Keratinocyte (primary cell): ENCODE measurements around the gene NET1. TPM values are rescaled to one million over a fixed set of nuclear protein-coding genes. Genes with fewer than 3 reads are reported as not detected.

ENCODE experiments used
- DNase-seq: peaks from one replicate; pipeline ENCODE4 v3.0.0-alpha.2; 2011; ENCODE audit warnings: low read depth, missing footprints, low spot score
- FAIRE-seq: peaks from 2 replicates; lab custom pipeline; 2011; peaks lifted over from hg19 to GRCh38; lab: Jason Lieb, UNC
- H2AFZ ChIP-seq: 2 replicates; pipeline ENCODE4 v1.6.0; 2012; ENCODE audit warnings: low read length, control low read depth, inconsistent platforms; ENCODE audit not compliant: control insufficient read depth
- H3K27ac ChIP-seq: 2 replicates; pipeline ENCODE4 v1.5.1; 2011; ENCODE audit warnings: low read length; ENCODE audit not compliant: control insufficient read depth, insufficient read depth
- H3K27me3 ChIP-seq: 3 replicates; pipeline ENCODE4 v1.6.0; 2011; ENCODE audit warnings: low read length; ENCODE audit not compliant: control insufficient read depth, insufficient read depth; ENCODE audit errors: extremely low read depth
- H3K36me3 ChIP-seq, 2 experiments: 2 replicates in 1 of 2; 3 replicates in 1 of 2; pipeline ENCODE4 v1.5.1; 2011; ENCODE audit warnings: low read length in 2 of 2, mild to moderate bottlenecking in 1 of 2; ENCODE audit not compliant: control insufficient read depth in 2 of 2, insufficient read depth in 2 of 2; ENCODE audit errors: extremely low read depth in 1 of 2
- H3K4me1 ChIP-seq: 3 replicates; pipeline ENCODE4 v1.5.1; 2011; ENCODE audit warnings: low read length; ENCODE audit not compliant: control insufficient read depth, insufficient read depth; ENCODE audit errors: extremely low read depth
- H3K4me2 ChIP-seq: 3 replicates; pipeline ENCODE4 v1.6.0; 2011; ENCODE audit warnings: low read depth, low read length; ENCODE audit not compliant: control insufficient read depth, insufficient read depth; ENCODE audit errors: extremely low read depth
- H3K4me3 ChIP-seq, 3 experiments: fragments of 200-600 bp in 1 of 3; sonication (generic) in 1 of 3; 2 replicates in 2 of 3; 3 replicates in 1 of 3; pipeline ENCODE4 v1.5.1; 2011 to 2016; ENCODE audit warnings: low read length in 3 of 3, mild to moderate bottlenecking in 3 of 3, control low read depth in 2 of 3, inconsistent platforms in 1 of 3, low read depth in 1 of 3, mixed read lengths in 1 of 3, mixed run types in 1 of 3, moderate library complexity in 1 of 3; ENCODE audit not compliant: control insufficient read depth in 2 of 3, insufficient read depth in 2 of 3; ENCODE audit errors: extremely low read depth in 1 of 3
- H3K79me2 ChIP-seq: 2 replicates; pipeline ENCODE4 v1.6.0; 2012; ENCODE audit warnings: low read length; ENCODE audit not compliant: control insufficient read depth, insufficient read depth
- H3K9ac ChIP-seq: 3 replicates; pipeline ENCODE4 v1.6.0; 2011; ENCODE audit warnings: low read length; ENCODE audit not compliant: control insufficient read depth, insufficient read depth; ENCODE audit errors: extremely low read depth
- H3K9me1 ChIP-seq: 3 replicates; pipeline ENCODE4 v1.6.0; 2011; ENCODE audit warnings: low read length; ENCODE audit not compliant: control insufficient read depth, insufficient read depth; ENCODE audit errors: extremely low read depth
- H3K9me3 ChIP-seq: 2 replicates; pipeline ENCODE4 v1.5.1; 2012; ENCODE audit warnings: low read depth, low read length; ENCODE audit not compliant: control insufficient read depth
- H4K20me1 ChIP-seq: 3 replicates; pipeline ENCODE4 v1.6.0; 2011; ENCODE audit warnings: low read length; ENCODE audit not compliant: control insufficient read depth, insufficient read depth; ENCODE audit errors: extremely low read depth
- EZH2 ChIP-seq: IDR thresholded peaks from one replicate; pipeline ENCODE4 v1.6.1; 2012; ENCODE audit warnings: inconsistent platforms, mild to moderate bottlenecking, low read length, moderate library complexity
- dilution Hi-C: fragments of 300-500 bp; cut with MboI; formaldehyde crosslinking; loops from one replicate; pipeline ENCODE4 v1.7.0; 2020; ENCODE audit warnings: low sequenced_read_pairs; ENCODE audit not compliant: extremely low pct_ligation_motif_present
- polyA plus RNA-seq, 5 experiments: library from polyadenylated mRNA; depleted of rRNA in 3 of 5; stranded (reverse) in 3 of 5; stranded (forward) in 1 of 5; unstranded in 1 of 5; fragments of >200 nt; gene quantifications; 1 replicate in 1 of 5; 2 replicates in 3 of 5; 3 replicates in 1 of 5; pipeline versions ENCODE4 v1.2.1 to v1.2.3, GENCODE V29; 2011 to 2012; ENCODE audit warnings: missing spikeins in 2 of 5, low read depth in 1 of 5, low replicate concordance in 1 of 5
- TF ChIP-seq, protein P1 (sequence below), 3 experiments: IDR thresholded peaks in 1 of 3; conservative IDR thresholded peaks in 1 of 3; optimal IDR thresholded peaks in 1 of 3; 2 replicates in 2 of 3; 3 replicates in 1 of 3; pipeline versions ENCODE3 to v1.5.1; 2011; ENCODE audit warnings: low read length in 3 of 3, mild to moderate bottlenecking in 3 of 3, moderate library complexity in 2 of 3, control low read depth in 1 of 3, inconsistent platforms in 1 of 3; ENCODE audit not compliant: insufficient read depth in 2 of 3; ENCODE audit errors: extremely low read depth in 1 of 3

The NET1 gene
- polyA plus RNA-seq, 1 donor (not counting 4 experiments of a cell fraction or from before 2014, with no cell fraction given), result 214 TPM

DNA sequence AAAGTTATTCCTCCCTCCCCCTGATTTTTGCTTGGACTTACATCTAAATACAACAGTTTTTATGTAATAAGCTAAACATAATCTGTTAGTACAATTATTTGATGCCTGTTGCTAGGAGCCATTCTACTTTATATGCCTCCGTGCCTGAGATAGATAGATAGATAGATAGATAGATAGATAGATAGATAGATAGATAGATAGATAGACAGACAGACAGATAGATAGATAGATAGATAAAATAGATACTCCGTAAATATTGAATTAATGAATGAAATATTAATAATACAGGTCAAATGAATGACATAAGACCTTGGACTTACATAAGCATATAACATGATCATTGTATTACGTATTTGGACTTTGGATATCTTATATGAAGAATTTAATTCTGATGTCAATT is 23.0 kb downstream of the NET1 start:
- TF ChIP-seq, protein P1, sequence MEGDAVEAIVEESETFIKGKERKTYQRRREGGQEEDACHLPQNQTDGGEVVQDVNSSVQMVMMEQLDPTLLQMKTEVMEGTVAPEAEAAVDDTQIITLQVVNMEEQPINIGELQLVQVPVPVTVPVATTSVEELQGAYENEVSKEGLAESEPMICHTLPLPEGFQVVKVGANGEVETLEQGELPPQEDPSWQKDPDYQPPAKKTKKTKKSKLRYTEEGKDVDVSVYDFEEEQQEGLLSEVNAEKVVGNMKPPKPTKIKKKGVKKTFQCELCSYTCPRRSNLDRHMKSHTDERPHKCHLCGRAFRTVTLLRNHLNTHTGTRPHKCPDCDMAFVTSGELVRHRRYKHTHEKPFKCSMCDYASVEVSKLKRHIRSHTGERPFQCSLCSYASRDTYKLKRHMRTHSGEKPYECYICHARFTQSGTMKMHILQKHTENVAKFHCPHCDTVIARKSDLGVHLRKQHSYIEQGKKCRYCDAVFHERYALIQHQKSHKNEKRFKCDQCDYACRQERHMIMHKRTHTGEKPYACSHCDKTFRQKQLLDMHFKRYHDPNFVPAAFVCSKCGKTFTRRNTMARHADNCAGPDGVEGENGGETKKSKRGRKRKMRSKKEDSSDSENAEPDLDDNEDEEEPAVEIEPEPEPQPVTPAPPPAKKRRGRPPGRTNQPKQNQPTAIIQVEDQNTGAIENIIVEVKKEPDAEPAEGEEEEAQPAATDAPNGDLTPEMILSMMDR (optimal IDR thresholded peaks at IDR 0.05 in 1 of 3, IDR thresholded peaks at IDR 0.05 in 1 of 3, conservative IDR thresholded peaks at IDR 0.05 in 1 of 3; ENCODE audit: extremely low read depth in 1 of 3, insufficient read depth in 2 of 3, low read length in 3 of 3), result no peak
- TF ChIP-seq EZH2, result no peak
- H3K79me2 ChIP-seq, result peaks cover 5% of the 10 kb centered on the region
- no peak overlapping the region for H3K4me2 ChIP-seq
- peaks cover 5% of the 10 kb centered on the region for H3K4me1 ChIP-seq
- H3K27me3 ChIP-seq, result no peaks in the 10 kb centered on the region
- H3K9ac ChIP-seq, result no peak overlapping the region
- H3K27ac ChIP-seq, result no peak overlapping the region
- DNase-seq (no peak), FAIRE-seq (no peak)
- no peaks in the 10 kb centered on the region for H3K36me3 ChIP-seq
- no peaks in the 10 kb centered on the region for H4K20me1 ChIP-seq
- no peaks in the 10 kb centered on the region for H3K9me1 ChIP-seq
- no peak overlapping the region for H3K4me3 ChIP-seq
- peaks cover 2% of the 10 kb centered on the region for H3K9me3 ChIP-seq
- dilution Hi-C loops, result no loop called here
- no peak overlapping the region for H2AFZ ChIP-seq

DNA sequence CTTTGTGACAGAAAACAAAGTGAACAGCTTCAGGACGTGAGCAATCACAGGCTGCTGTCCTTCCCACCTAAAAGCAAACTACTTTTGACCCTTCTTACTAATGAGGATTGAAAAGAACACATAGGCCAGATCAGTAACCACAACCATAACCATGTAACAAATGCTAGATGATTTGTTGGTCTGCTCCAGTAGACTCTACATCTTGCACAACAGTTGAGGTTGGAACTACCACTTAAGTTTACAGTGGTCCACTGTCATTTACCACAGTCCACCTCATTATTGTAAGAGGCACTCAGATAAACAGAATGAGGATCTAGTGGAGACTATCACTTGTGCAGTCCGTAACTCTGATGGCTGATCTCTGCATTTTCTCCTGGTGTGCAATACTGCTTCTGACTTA is 27.8 kb downstream of the NET1 start:
- Histone ChIP-seq H3K79me2 (peaks cover 23% of the 10 kb centered on the region), H2AFZ (no peak overlapping the region), H3K4me2 (no peak overlapping the region), H3K4me1 (no peaks in the 10 kb centered on the region), H3K4me3 (no peak overlapping the region), H4K20me1 (no peaks in the 10 kb centered on the region), H3K9me1 (no peaks in the 10 kb centered on the region), H3K27me3 (no peaks in the 10 kb centered on the region), H3K36me3 (peaks cover 0 to 4% of the 10 kb centered on the region in 2 experiments), H3K9me3 (no peaks in the 10 kb centered on the region), H3K9ac (no peak overlapping the region), H3K27ac (no peak overlapping the region)
- TF ChIP-seq, protein P1 (optimal IDR thresholded peaks at IDR 0.05 in 1 of 3, IDR thresholded peaks at IDR 0.05 in 1 of 3, conservative IDR thresholded peaks at IDR 0.05 in 1 of 3; ENCODE audit: extremely low read depth in 1 of 3, insufficient read depth in 2 of 3, low read length in 3 of 3), result no peak
- TF ChIP-seq EZH2, result no peak
- DNase-seq (no peak), FAIRE-seq (no peak)
- dilution Hi-C loops, result no loop called here
